ENCODE measurements around the gene GNAL. TPM values are rescaled to one million over a fixed set of nuclear protein-coding genes. Genes with fewer than 3 reads are reported as not detected.
A peak's percentile ranks its signal among the peaks of the same experiment; 100 is the strongest.

The GNAL gene
- total RNA-seq, 1 donor from 2014 or later = 4.5 TPM

DNA sequence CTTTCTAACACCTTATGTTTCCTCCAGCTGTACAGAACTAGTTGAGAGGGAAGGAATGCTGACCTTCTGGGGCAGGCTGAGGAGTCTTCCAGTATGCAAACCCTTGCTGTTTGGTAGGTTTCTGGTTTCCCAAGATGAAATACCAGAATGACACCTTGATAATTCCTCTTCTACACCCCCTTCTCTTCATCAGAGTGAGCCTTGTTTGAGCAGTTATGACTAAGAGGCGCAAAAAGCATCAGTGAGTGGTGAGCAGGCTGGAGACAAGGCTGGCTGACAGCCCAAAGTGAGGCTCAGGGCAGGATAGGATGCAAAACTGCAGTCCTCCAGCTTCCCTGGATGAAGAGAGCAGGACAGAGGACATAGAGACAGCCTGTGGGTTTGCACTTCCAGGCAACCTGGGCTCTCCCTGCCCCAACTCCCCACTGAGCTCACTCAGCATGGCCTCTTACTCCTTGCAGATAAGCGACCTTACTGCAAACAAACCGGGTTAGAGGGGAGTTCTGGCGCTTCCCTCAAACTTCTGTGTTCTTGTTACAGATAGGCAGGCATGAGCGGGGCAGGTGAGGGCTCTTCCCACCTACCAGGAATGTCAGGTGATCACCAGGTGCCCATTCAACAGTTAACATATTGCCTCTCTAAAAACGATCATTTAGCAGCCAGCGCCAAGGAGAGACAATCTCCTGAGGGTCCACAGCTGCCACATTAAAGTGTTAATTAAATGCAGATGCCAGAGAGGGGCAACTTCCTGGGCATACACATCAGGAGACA is 213.6 kb downstream of the GNAL start:
- H2AFZ ChIP-seq (ENCODE audit: low read depth, low read length) = no peak overlapping the region
- no peak overlapping the region for H3K27ac Mint-ChIP-seq (ENCODE audit: unreplicated experiment)
- H3K9me3 Mint-ChIP-seq (ENCODE audit: unreplicated experiment) = no peaks in the 10 kb centered on the region
- H3K36me3 ChIP-seq (ENCODE audit: insufficient read depth, low read length) = no peaks in the 10 kb centered on the region
- peaks cover 4% of the 10 kb centered on the region for H3K4me1 ChIP-seq (ENCODE audit: insufficient read depth, low read length)
- H3K27ac ChIP-seq (ENCODE audit: low read depth, low read length) = no peak overlapping the region
- no peak overlapping the region for H3K4me3 ChIP-seq (ENCODE audit: insufficient read depth, low read depth, low read length)
- FAIRE-seq (no peak), DNase-seq (ENCODE audit: low read depth) (peak; percentile 64)
- H3K9ac ChIP-seq (ENCODE audit: low read length) = no peak overlapping the region
- no peaks in the 10 kb centered on the region for H4K20me1 ChIP-seq (ENCODE audit: insufficient read depth, low read length)
- peaks cover 14% of the 10 kb centered on the region for H3K36me3 Mint-ChIP-seq (ENCODE audit: low read depth, unreplicated experiment)
- TF ChIP-seq, protein P1, sequence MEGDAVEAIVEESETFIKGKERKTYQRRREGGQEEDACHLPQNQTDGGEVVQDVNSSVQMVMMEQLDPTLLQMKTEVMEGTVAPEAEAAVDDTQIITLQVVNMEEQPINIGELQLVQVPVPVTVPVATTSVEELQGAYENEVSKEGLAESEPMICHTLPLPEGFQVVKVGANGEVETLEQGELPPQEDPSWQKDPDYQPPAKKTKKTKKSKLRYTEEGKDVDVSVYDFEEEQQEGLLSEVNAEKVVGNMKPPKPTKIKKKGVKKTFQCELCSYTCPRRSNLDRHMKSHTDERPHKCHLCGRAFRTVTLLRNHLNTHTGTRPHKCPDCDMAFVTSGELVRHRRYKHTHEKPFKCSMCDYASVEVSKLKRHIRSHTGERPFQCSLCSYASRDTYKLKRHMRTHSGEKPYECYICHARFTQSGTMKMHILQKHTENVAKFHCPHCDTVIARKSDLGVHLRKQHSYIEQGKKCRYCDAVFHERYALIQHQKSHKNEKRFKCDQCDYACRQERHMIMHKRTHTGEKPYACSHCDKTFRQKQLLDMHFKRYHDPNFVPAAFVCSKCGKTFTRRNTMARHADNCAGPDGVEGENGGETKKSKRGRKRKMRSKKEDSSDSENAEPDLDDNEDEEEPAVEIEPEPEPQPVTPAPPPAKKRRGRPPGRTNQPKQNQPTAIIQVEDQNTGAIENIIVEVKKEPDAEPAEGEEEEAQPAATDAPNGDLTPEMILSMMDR (IDR thresholded peaks at IDR 0.05; ENCODE audit: insufficient read depth, low read depth, low read length) = no peak
- no peak for TF ChIP-seq EZH2 (IDR thresholded peaks at IDR 0.05; ENCODE audit: insufficient read depth, low read length)
- no peaks in the 10 kb centered on the region for H3K27me3 ChIP-seq (ENCODE audit: insufficient read depth, low read length)
- no peaks in the 10 kb centered on the region for H3K79me2 ChIP-seq (ENCODE audit: insufficient read depth, low read length)
- no peaks in the 10 kb centered on the region for H3K27me3 Mint-ChIP-seq (ENCODE audit: low read depth, unreplicated experiment)
- no peak overlapping the region for H3K4me3 Mint-ChIP-seq (ENCODE audit: unreplicated experiment)
- H3K4me1 Mint-ChIP-seq (ENCODE audit: low read depth, unreplicated experiment) = peaks cover 2% of the 10 kb centered on the region
- no peak overlapping the region for H3K4me2 ChIP-seq (ENCODE audit: low read length)
- H3K9me3 ChIP-seq (ENCODE audit: insufficient read depth, low read depth, low read length) = no peaks in the 10 kb centered on the region

DNA sequence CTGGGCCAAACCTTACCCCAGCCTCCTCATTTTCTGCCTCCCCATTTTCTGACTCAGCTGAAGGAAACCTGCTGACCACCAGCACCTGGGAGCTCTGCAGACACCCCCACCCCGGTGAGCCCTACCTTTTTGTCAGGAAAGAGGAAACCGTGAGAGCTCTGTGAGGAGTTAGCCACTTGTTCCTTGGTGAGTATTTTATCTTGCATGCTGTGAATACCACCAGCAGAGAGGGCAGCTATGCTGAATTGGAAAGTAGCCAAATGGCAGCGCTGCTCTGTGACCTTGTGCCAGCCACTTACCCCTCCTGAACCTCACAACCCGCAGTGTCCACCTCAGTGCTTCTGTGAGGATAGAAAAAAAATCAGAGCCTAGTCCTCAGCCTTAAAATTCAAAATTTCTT is 216.5 kb downstream of the GNAL start:
- no peaks in the 10 kb centered on the region for H3K9me3 Mint-ChIP-seq (ENCODE audit: unreplicated experiment)
- no peaks in the 10 kb centered on the region for H4K20me1 ChIP-seq (ENCODE audit: insufficient read depth, low read length)
- H3K27ac ChIP-seq (ENCODE audit: low read depth, low read length) = no peak overlapping the region
- H3K27ac Mint-ChIP-seq (ENCODE audit: unreplicated experiment) = no peak overlapping the region
- DNase-seq (ENCODE audit: low read depth) (no peak), FAIRE-seq (no peak)
- H3K27me3 Mint-ChIP-seq (ENCODE audit: low read depth, unreplicated experiment) = no peaks in the 10 kb centered on the region
- H3K9me3 ChIP-seq (ENCODE audit: insufficient read depth, low read depth, low read length) = no peaks in the 10 kb centered on the region
- peaks cover 2% of the 10 kb centered on the region for H3K4me1 Mint-ChIP-seq (ENCODE audit: low read depth, unreplicated experiment)
- H3K9ac ChIP-seq (ENCODE audit: low read length) = no peak overlapping the region
- H3K4me3 Mint-ChIP-seq (ENCODE audit: unreplicated experiment) = no peak overlapping the region
- no peak overlapping the region for H3K4me3 ChIP-seq (ENCODE audit: insufficient read depth, low read depth, low read length)
- no peak overlapping the region for H3K4me2 ChIP-seq (ENCODE audit: low read length)
- H3K79me2 ChIP-seq (ENCODE audit: insufficient read depth, low read length) = no peaks in the 10 kb centered on the region
- H3K36me3 Mint-ChIP-seq (ENCODE audit: low read depth, unreplicated experiment) = peaks cover 5% of the 10 kb centered on the region
- no peaks in the 10 kb centered on the region for H3K36me3 ChIP-seq (ENCODE audit: insufficient read depth, low read length)
- peaks cover 4% of the 10 kb centered on the region for H3K4me1 ChIP-seq (ENCODE audit: insufficient read depth, low read length)
- no peaks in the 10 kb centered on the region for H3K27me3 ChIP-seq (ENCODE audit: insufficient read depth, low read length)
- TF ChIP-seq, protein P1 (IDR thresholded peaks at IDR 0.05; ENCODE audit: insufficient read depth, low read depth, low read length) = no peak
- TF ChIP-seq EZH2 (IDR thresholded peaks at IDR 0.05; ENCODE audit: insufficient read depth, low read length) = no peak
- H2AFZ ChIP-seq (ENCODE audit: low read depth, low read length) = no peak overlapping the region

DNA sequence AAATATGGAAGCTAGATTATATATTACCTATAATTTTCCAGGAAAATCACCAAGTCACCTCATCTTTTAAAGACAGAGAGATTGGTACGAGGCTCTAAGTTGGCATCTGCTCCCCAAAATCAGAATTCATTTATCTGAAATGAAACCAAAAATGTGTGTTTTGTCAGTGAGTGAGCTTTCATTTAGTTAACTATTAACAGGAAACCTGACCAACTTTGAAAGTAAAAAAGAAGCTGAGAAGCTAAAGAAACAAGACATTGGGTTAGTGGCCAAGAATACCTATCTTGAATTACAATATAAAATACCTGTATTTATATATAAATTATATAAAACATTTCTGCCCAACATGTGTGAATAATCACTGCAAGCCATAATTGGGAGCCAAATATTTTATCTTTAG is 217.1 kb downstream of the GNAL start:
- no peaks in the 10 kb centered on the region for H3K36me3 ChIP-seq (ENCODE audit: insufficient read depth, low read length)
- Mint-ChIP-seq H3K27ac (ENCODE audit: unreplicated experiment) (no peak overlapping the region), H3K4me3 (ENCODE audit: unreplicated experiment) (no peak overlapping the region), H3K27me3 (ENCODE audit: low read depth, unreplicated experiment) (no peaks in the 10 kb centered on the region), H3K36me3 (ENCODE audit: low read depth, unreplicated experiment) (peaks cover 5% of the 10 kb centered on the region), H3K4me1 (ENCODE audit: low read depth, unreplicated experiment) (peaks cover 2% of the 10 kb centered on the region), H3K9me3 (ENCODE audit: unreplicated experiment) (no peaks in the 10 kb centered on the region)
- no peak for DNase-seq (ENCODE audit: low read depth)
- no peak overlapping the region for H2AFZ ChIP-seq (ENCODE audit: low read depth, low read length)
- H3K4me2 ChIP-seq (ENCODE audit: low read length) = no peak overlapping the region
- no peaks in the 10 kb centered on the region for H4K20me1 ChIP-seq (ENCODE audit: insufficient read depth, low read length)
- H3K9ac ChIP-seq (ENCODE audit: low read length) = no peak overlapping the region
- no peak overlapping the region for H3K27ac ChIP-seq (ENCODE audit: low read depth, low read length)
- no peaks in the 10 kb centered on the region for H3K27me3 ChIP-seq (ENCODE audit: insufficient read depth, low read length)
- TF ChIP-seq, protein P1 (IDR thresholded peaks at IDR 0.05; ENCODE audit: insufficient read depth, low read depth, low read length) = no peak
- TF ChIP-seq EZH2 (IDR thresholded peaks at IDR 0.05; ENCODE audit: insufficient read depth, low read length) = no peak
- no peaks in the 10 kb centered on the region for H3K9me3 ChIP-seq (ENCODE audit: insufficient read depth, low read depth, low read length)
- no peak overlapping the region for H3K4me3 ChIP-seq (ENCODE audit: insufficient read depth, low read depth, low read length)
- no peaks in the 10 kb centered on the region for H3K79me2 ChIP-seq (ENCODE audit: insufficient read depth, low read length)
- H3K4me1 ChIP-seq (ENCODE audit: insufficient read depth, low read length) = peaks cover 4% of the 10 kb centered on the region
- no peak for FAIRE-seq
